Progenitor cell of endocrine pancreas (in vitro differentiated cells): ENCODE measurements around the gene NUP153. TPM values are rescaled to one million over a fixed set of nuclear protein-coding genes. Genes with fewer than 3 reads are reported as not detected.

Experiments
- DNase-seq: peaks from one replicate; pipeline ENCODE4 v3.0.0; 2021; ENCODE audit warnings: low spot score; ENCODE audit not compliant: unreplicated experiment
- H3K27ac Mint-ChIP-seq: 2 replicates; pipeline ENCODE4 v1.8.0; 2021; ENCODE audit warnings: mild to moderate bottlenecking, moderate library complexity, mixed read lengths
- H3K27me3 Mint-ChIP-seq: 2 replicates; pipeline ENCODE4 v1.8.0; 2021; ENCODE audit warnings: mixed read lengths
- H3K36me3 Mint-ChIP-seq: 2 replicates; pipeline ENCODE4 v1.8.0; 2022; ENCODE audit warnings: mixed read lengths; ENCODE audit not compliant: insufficient read depth
- H3K4me1 Mint-ChIP-seq: 2 replicates; pipeline ENCODE4 v1.8.0; 2021; ENCODE audit warnings: low read depth, mixed read lengths
- H3K4me3 Mint-ChIP-seq: 2 replicates; pipeline ENCODE4 v1.8.0; 2021; ENCODE audit warnings: low read depth, mild to moderate bottlenecking, moderate library complexity, mixed read lengths
- H3K9me3 Mint-ChIP-seq: 2 replicates; pipeline ENCODE4 v1.8.0; 2021; ENCODE audit warnings: low read depth, mixed read lengths
- CTCF ChIP-seq: fragments of 200-600 bp; sonication (generic); IDR thresholded peaks from one replicate; pipeline ENCODE4 v1.5.0; 2021; ENCODE audit warnings: antibody characterized with exemption, mild to moderate bottlenecking; ENCODE audit not compliant: unreplicated experiment
- total RNA-seq: library from RNA; stranded (reverse); gene quantifications from 2 replicates; pipeline ENCODE4 v1.2.1, GENCODE V29; 2021

The NUP153 gene
- total RNA-seq, 1 donor from 2014 or later = 50.3 TPM

GRCh38 chr6:17630511-17631073 is 76.1 kb downstream of the NUP153 start:
- Mint-ChIP-seq H3K27me3 (no peaks in the 10 kb centered on the region), H3K4me3 (no peak overlapping the region), H3K36me3 (peaks cover 29% of the 10 kb centered on the region), H3K27ac (peak overlapping the region; percentile 52), H3K4me1 (peaks cover 8% of the 10 kb centered on the region), H3K9me3 (no peaks in the 10 kb centered on the region)
- no peak for DNase-seq
- no peak for TF ChIP-seq CTCF

GRCh38 chr6:17629824-17630510 is 76.8 kb downstream of the NUP153 start:
- DNase-seq = no peak
- H3K4me3 Mint-ChIP-seq = no peak overlapping the region
- TF ChIP-seq CTCF = no peak
- no peaks in the 10 kb centered on the region for H3K27me3 Mint-ChIP-seq
- H3K4me1 Mint-ChIP-seq = peaks cover 8% of the 10 kb centered on the region
- peak overlapping the region; percentile 68 for H3K27ac Mint-ChIP-seq
- H3K36me3 Mint-ChIP-seq = peaks cover 29% of the 10 kb centered on the region
- no peaks in the 10 kb centered on the region for H3K9me3 Mint-ChIP-seq

GRCh38 chr6:17628873-17629272 is 77.9 kb downstream of the NUP153 start:
- Mint-ChIP-seq H3K36me3 (peaks cover 25% of the 10 kb centered on the region), H3K9me3 (no peaks in the 10 kb centered on the region), H3K27me3 (no peaks in the 10 kb centered on the region), H3K27ac (no peak overlapping the region), H3K4me1 (peaks cover 8% of the 10 kb centered on the region), H3K4me3 (no peak overlapping the region)
- DNase-seq = no peak
- TF ChIP-seq CTCF = no peak

- no peaks in the 10 kb centered on the region for H3K27me3 Mint-ChIP-seq
- no peak for TF ChIP-seq CTCF
- H3K27ac Mint-ChIP-seq = no peak overlapping the region
- DNase-seq = no peak
- H3K36me3 Mint-ChIP-seq = peaks cover 17% of the 10 kb centered on the region
- H3K4me1 Mint-ChIP-seq = no peaks in the 10 kb centered on the region
- H3K4me3 Mint-ChIP-seq = no peak overlapping the region
- no peaks in the 10 kb centered on the region for H3K9me3 Mint-ChIP-seq
Measured at GRCh38 chr6:17624396-17624795, 82.3 kb downstream of the NUP153 start.

- no peaks in the 10 kb centered on the region for H3K27me3 Mint-ChIP-seq
- H3K36me3 Mint-ChIP-seq = peaks cover 23% of the 10 kb centered on the region
- H3K4me1 Mint-ChIP-seq = no peaks in the 10 kb centered on the region
- no peak overlapping the region for H3K27ac Mint-ChIP-seq
- no peak for DNase-seq
- no peaks in the 10 kb centered on the region for H3K9me3 Mint-ChIP-seq
- H3K4me3 Mint-ChIP-seq = no peak overlapping the region
- TF ChIP-seq CTCF = no peak
Measured at GRCh38 chr6:17622144-17622543, 84.6 kb downstream of the NUP153 start.
